Stimulated activated CD8-positive, alpha-beta memory T cell treated with anti-CD3 and anti-CD28 coated beads, Interleukin-12 subunit alpha, Interleukin-12 subunit beta, amount 100 ng/mL, for 1 hour (primary cell): ENCODE measurements around the gene AURKB.

Experiments
- DNase-seq: peaks from one replicate; pipeline ENCODE4 v3.0.0-alpha.2; 2020; ENCODE audit warnings: low read depth

The AURKB gene

GRCh38 chr17:8161289-8162232, 48.8 kb downstream of the AURKB start:
- no peak for DNase-seq

- DNase-seq = no peak
These were observed 49.6 kb downstream of the AURKB start for GRCh38 chr17:8160741-8161221.

- no peak for DNase-seq
These were observed 50.2 kb downstream of the AURKB start for GRCh38 chr17:8160224-8160577.

- no peak for DNase-seq
These were observed 50.7 kb downstream of the AURKB start for GRCh38 chr17:8159459-8160223.

GRCh38 chr17:8159032-8159400, 51.4 kb downstream of the AURKB start:
- no peak for DNase-seq

GRCh38 chr17:8158267-8159031, 51.9 kb downstream of the AURKB start:
- peak; percentile 76 for DNase-seq

GRCh38 chr17:8156246-8156992, 54.0 kb downstream of the AURKB start:
- DNase-seq = peak; percentile 100

GRCh38 chr17:8155996-8156245, 54.5 kb downstream of the AURKB start:
- no peak for DNase-seq

GRCh38 chr17:8155231-8155995, 55.0 kb downstream of the AURKB start:
- DNase-seq = no peak
